H54 (cell line): ENCODE data around the gene BRME1.

ENCODE experiments used
- DNase-seq: peaks from one replicate; pipeline ENCODE4 v3.0.0; 2011; ENCODE audit warnings: low spot score, mixed read lengths; ENCODE audit not compliant: insufficient read length
- FAIRE-seq: peaks from 3 replicates; lab custom pipeline; 2011; peaks lifted over from hg19 to GRCh38; lab: Jason Lieb, UNC
- POLR2A ChIP-seq: IDR thresholded peaks from 2 replicates; pipeline ENCODE4 v1.6.1; 2011; ENCODE audit warnings: low read depth, mild to moderate bottlenecking, low read length

BRME1 gene

GRCh38 chr19:13846557-13847406 is 59.1 kb downstream of the BRME1 start:
- TF ChIP-seq POLR2A, result 0 out of 2 replicates have a peak, but pooled peaks have one; percentile 17
- peak; percentile 45 for FAIRE-seq
- DNase-seq, result peak; percentile 94

- no peak for TF ChIP-seq POLR2A
- FAIRE-seq, result no peak
- DNase-seq, result no peak
Measured at GRCh38 chr19:13844130-13844631, 61.7 kb downstream of the BRME1 start.

GRCh38 chr19:13843104-13843921 is 62.6 kb downstream of the BRME1 start:
- TF ChIP-seq POLR2A, result no peak
- DNase-seq (no peak), FAIRE-seq (no peak)

GRCh38 chr19:13842291-13843103 is 63.4 kb downstream of the BRME1 start:
- TF ChIP-seq POLR2A, result peak; percentile 92
- FAIRE-seq (no peak), DNase-seq (no peak)

GRCh38 chr19:13841962-13842290 is 64.0 kb downstream of the BRME1 start:
- no peak for FAIRE-seq
- DNase-seq, result no peak
- TF ChIP-seq POLR2A, result no peak

- TF ChIP-seq POLR2A, result peak; percentile 31; the same call in 1 of the 2 replicates
- FAIRE-seq (no peak), DNase-seq (no peak)
Measured at GRCh38 chr19:13841086-13841961, 64.6 kb downstream of the BRME1 start.

- no peak for FAIRE-seq
Measured at GRCh38 chr19:13840305-13841085, 65.4 kb downstream of the BRME1 start.

GRCh38 chr19:13839938-13840304 is 66.0 kb downstream of the BRME1 start:
- no peak for DNase-seq
- no peak for FAIRE-seq

More at GRCh38 chr19:13840305-13841085, 65.4 kb downstream of the BRME1 start:
- peak; percentile 46; the same call in 1 of the 2 replicates for TF ChIP-seq POLR2A
- peak; percentile 82 for DNase-seq

GRCh38 chr19:13839130-13839937 is 66.6 kb downstream of the BRME1 start:
- DNase-seq (no peak), FAIRE-seq (no peak)
- TF ChIP-seq POLR2A, result peak; percentile 6; the same call in 1 of the 2 replicates

More at GRCh38 chr19:13839938-13840304, 66.0 kb downstream of the BRME1 start:
- no peak for TF ChIP-seq POLR2A

GRCh38 chr19:13838435-13839129 is 67.3 kb downstream of the BRME1 start:
- TF ChIP-seq POLR2A, result peak; percentile 35; the same call in 1 of the 2 replicates
- DNase-seq, result no peak
- no peak for FAIRE-seq
